Neural cell (in vitro differentiated cells): ENCODE measurements around the gene PRKAR1B. TPM values are rescaled to one million over a fixed set of nuclear protein-coding genes. Genes with fewer than 3 reads are reported as not detected.

Experiments
- H2AFZ ChIP-seq: fragments of 200-600, 300-800 bp; sonication (generic), shearing (Covaris generic); 2 replicates; pipeline ENCODE4 v1.6.0; 2014; ENCODE audit warnings: low read depth, mild to moderate bottlenecking, antibody characterized with exemption, low read length, moderate library complexity
- H3F3A ChIP-seq: fragments of 200-600 bp; shearing (Covaris generic); 2 replicates; pipeline ENCODE4 v1.6.1; 2016; ENCODE audit warnings: mild to moderate bottlenecking, moderate library complexity, mixed read lengths, antibody characterized with exemption, low read length; ENCODE audit not compliant: insufficient read depth, poor library complexity, severe bottlenecking
- H3K27ac ChIP-seq: fragments of 200-600, 300-800 bp; sonication (generic), shearing (Covaris generic); 2 replicates; pipeline ENCODE4 v1.5.1; 2014; ENCODE audit warnings: mild to moderate bottlenecking, low read length, moderate library complexity
- H3K27me3 ChIP-seq: fragments of 300-800, 200-600 bp; sonication (generic), shearing (Covaris generic); 2 replicates; pipeline ENCODE4 v1.6.0; 2014; ENCODE audit warnings: mild to moderate bottlenecking, low read depth, low read length, moderate library complexity; ENCODE audit not compliant: insufficient read depth
- H3K36me3 ChIP-seq: fragments of 300-800, 200-600 bp; sonication (generic), shearing (Covaris generic); 2 replicates; pipeline ENCODE4 v1.5.1; 2014; ENCODE audit warnings: mild to moderate bottlenecking, antibody characterized with exemption, low read length, moderate library complexity; ENCODE audit not compliant: insufficient read depth
- H3K4me2 ChIP-seq: fragments of 300-800, 200-600 bp; sonication (generic), shearing (Covaris generic); 2 replicates; pipeline ENCODE4 v1.6.0; 2014; ENCODE audit warnings: mild to moderate bottlenecking, low read length
- H3K4me3 ChIP-seq: fragments of 300-800, 200-600 bp; sonication (generic), shearing (Covaris generic); 2 replicates; pipeline ENCODE4 v1.5.1; 2014; ENCODE audit warnings: mild to moderate bottlenecking, low read length, moderate library complexity
- H3K79me2 ChIP-seq: fragments of 200-600 bp; shearing (Covaris generic); replicated peaks from 2 replicates; pipeline ENCODE4 v1.6.0; 2014; ENCODE audit warnings: mild to moderate bottlenecking, low read length, moderate library complexity; ENCODE audit not compliant: insufficient read depth
- H3K9ac ChIP-seq: fragments of 300-800, 200-600 bp; sonication (generic), shearing (Covaris generic); 2 replicates; pipeline ENCODE4 v1.6.1; 2016; ENCODE audit warnings: mild to moderate bottlenecking, low read length, mixed read lengths
- H3K9me2 ChIP-seq: fragments of 200-600 bp; shearing (Covaris generic); 2 replicates; pipeline ENCODE4 v1.6.1; 2016; ENCODE audit warnings: mild to moderate bottlenecking, low read length, mixed read lengths; ENCODE audit not compliant: insufficient read depth
- H3K9me3 ChIP-seq: fragments of 200-600, 300-800 bp; sonication (generic), shearing (Covaris generic); 2 replicates; pipeline ENCODE4 v1.6.1; 2016; ENCODE audit warnings: mild to moderate bottlenecking, mixed run types, low read length, moderate library complexity, mixed read lengths
- H4K20me1 ChIP-seq: fragments of 200-600 bp; shearing (Covaris generic); 2 replicates; pipeline ENCODE4 v1.6.1; 2016; ENCODE audit warnings: mild to moderate bottlenecking, mixed run types; ENCODE audit not compliant: insufficient read depth
- EP300 ChIP-seq: fragments of 450-650 bp; conservative IDR thresholded peaks from 2 replicates; pipeline ENCODE4 v1.6.1; 2014; ENCODE audit warnings: antibody characterized with exemption, mild to moderate bottlenecking, moderate library complexity; ENCODE audit not compliant: poor library complexity, severe bottlenecking
- EZH2 ChIP-seq: fragments of 200-600, 300-800 bp; shearing (Covaris generic), sonication (generic); IDR thresholded peaks from 2 replicates; pipeline ENCODE4 v1.6.1; 2014; ENCODE audit warnings: antibody characterized with exemption, low read length, borderline replicate concordance, mild to moderate bottlenecking; ENCODE audit not compliant: insufficient read depth, poor library complexity, severe bottlenecking
- MXI1 ChIP-seq: fragments of 450-650 bp; conservative IDR thresholded peaks from 2 replicates; pipeline ENCODE4 v1.6.1; 2014; ENCODE audit warnings: antibody characterized with exemption, mild to moderate bottlenecking; ENCODE audit not compliant: poor library complexity, severe bottlenecking
- POLR2AphosphoS5 ChIP-seq: IDR thresholded peaks from 2 replicates; pipeline ENCODE4 v1.6.1; 2012
- RAD21 ChIP-seq: fragments of 450-650 bp; conservative IDR thresholded peaks from 2 replicates; pipeline ENCODE4 v1.6.1; 2014; ENCODE audit warnings: antibody characterized with exemption, mild to moderate bottlenecking, moderate library complexity
- REST ChIP-seq: IDR thresholded peaks from 2 replicates; pipeline ENCODE4 v1.6.1; 2012; ENCODE audit warnings: borderline replicate concordance
- SMC3 ChIP-seq: fragments of 450-650 bp; conservative IDR thresholded peaks from 2 replicates; pipeline ENCODE4 v1.6.1; 2014; ENCODE audit warnings: antibody characterized with exemption, mild to moderate bottlenecking, moderate library complexity; ENCODE audit not compliant: poor library complexity
- TAF1 ChIP-seq: IDR thresholded peaks from 2 replicates; pipeline ENCODE4 v1.6.1; 2012; ENCODE audit warnings: low read depth
- polyA plus RNA-seq: library from polyadenylated mRNA; depleted of rRNA; stranded (reverse); fragments of >200 nt; gene quantifications from 2 replicates; pipeline ENCODE4 v1.2.3, GENCODE V29; 2014
- TF ChIP-seq, protein P1 (sequence below): fragments of 450-650 bp; IDR thresholded peaks from 2 replicates; pipeline ENCODE4 v1.5.1; 2014; ENCODE audit warnings: antibody characterized with exemption, mild to moderate bottlenecking, moderate library complexity; ENCODE audit not compliant: poor library complexity, severe bottlenecking

Gene PRKAR1B
- polyA plus RNA-seq, 1 donor from 2014 or later = 38.6 TPM

DNA sequence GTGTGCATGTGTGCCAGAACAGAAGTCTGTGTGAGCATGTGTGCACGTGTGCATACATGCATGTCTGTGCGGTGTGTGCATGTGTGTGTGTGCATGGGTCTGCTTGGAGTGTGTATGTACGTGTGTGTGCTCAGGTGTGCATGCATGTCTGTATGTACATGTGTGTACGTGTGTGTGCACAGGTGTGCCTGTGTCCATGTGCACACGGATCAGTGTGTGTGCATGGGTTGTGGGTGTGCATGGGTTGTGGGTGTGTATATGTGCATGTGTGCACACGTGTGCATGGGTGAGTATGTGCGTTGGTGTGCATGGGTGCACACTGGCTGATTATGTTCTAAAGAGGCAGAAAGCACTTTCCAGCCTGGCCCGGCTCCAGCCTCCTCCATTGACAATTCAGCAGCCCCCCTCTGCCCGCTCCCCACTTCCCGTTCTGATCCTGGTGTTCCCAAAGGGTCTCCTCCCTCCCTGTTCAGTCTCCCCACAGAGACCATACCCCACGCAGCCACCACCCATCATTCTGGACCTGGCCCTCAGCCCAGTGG lies 163.4 kb downstream of the PRKAR1B start:
- TF ChIP-seq TAF1 = no peak
- TF ChIP-seq RAD21 = no peak
- TF ChIP-seq MXI1 = no peak
- TF ChIP-seq, protein P1, sequence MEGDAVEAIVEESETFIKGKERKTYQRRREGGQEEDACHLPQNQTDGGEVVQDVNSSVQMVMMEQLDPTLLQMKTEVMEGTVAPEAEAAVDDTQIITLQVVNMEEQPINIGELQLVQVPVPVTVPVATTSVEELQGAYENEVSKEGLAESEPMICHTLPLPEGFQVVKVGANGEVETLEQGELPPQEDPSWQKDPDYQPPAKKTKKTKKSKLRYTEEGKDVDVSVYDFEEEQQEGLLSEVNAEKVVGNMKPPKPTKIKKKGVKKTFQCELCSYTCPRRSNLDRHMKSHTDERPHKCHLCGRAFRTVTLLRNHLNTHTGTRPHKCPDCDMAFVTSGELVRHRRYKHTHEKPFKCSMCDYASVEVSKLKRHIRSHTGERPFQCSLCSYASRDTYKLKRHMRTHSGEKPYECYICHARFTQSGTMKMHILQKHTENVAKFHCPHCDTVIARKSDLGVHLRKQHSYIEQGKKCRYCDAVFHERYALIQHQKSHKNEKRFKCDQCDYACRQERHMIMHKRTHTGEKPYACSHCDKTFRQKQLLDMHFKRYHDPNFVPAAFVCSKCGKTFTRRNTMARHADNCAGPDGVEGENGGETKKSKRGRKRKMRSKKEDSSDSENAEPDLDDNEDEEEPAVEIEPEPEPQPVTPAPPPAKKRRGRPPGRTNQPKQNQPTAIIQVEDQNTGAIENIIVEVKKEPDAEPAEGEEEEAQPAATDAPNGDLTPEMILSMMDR = no peak
- no peak for TF ChIP-seq POLR2AphosphoS5
- no peak for TF ChIP-seq SMC3
- TF ChIP-seq REST = no peak
- TF ChIP-seq EZH2 = no peak
- TF ChIP-seq EP300 = no peak
- H3K9ac ChIP-seq = no peak overlapping the region
- no peak overlapping the region for H2AFZ ChIP-seq
- H4K20me1 ChIP-seq = no peaks in the 10 kb centered on the region
- H3K27me3 ChIP-seq = no peaks in the 10 kb centered on the region
- no peaks in the 10 kb centered on the region for H3K79me2 ChIP-seq
- H3K9me3 ChIP-seq = no peaks in the 10 kb centered on the region
- no peak overlapping the region for H3K27ac ChIP-seq
- no peaks in the 10 kb centered on the region for H3K36me3 ChIP-seq
- no peaks in the 10 kb centered on the region for H3F3A ChIP-seq
- H3K4me3 ChIP-seq = no peak overlapping the region
- no peaks in the 10 kb centered on the region for H3K9me2 ChIP-seq
- no peak overlapping the region for H3K4me2 ChIP-seq

GRCh38 chr7:562789-563628 lies 164.1 kb downstream of the PRKAR1B start:
- Histone ChIP-seq H3K4me2 (no peak overlapping the region), H3K79me2 (no peaks in the 10 kb centered on the region), H3K9ac (no peak overlapping the region), H3K9me3 (no peaks in the 10 kb centered on the region), H2AFZ (no peak overlapping the region), H3F3A (no peaks in the 10 kb centered on the region), H3K36me3 (no peaks in the 10 kb centered on the region), H3K27ac (no peak overlapping the region), H4K20me1 (no peaks in the 10 kb centered on the region), H3K4me3 (no peak overlapping the region), H3K9me2 (no peaks in the 10 kb centered on the region), H3K27me3 (no peaks in the 10 kb centered on the region)
- no peak for TF ChIP-seq POLR2AphosphoS5
- TF ChIP-seq MXI1 = no peak
- TF ChIP-seq EZH2 = no peak
- TF ChIP-seq SMC3 = no peak
- no peak for TF ChIP-seq RAD21
